ENCODE results near the gene ODAD3.

ODAD3 gene

DNA sequence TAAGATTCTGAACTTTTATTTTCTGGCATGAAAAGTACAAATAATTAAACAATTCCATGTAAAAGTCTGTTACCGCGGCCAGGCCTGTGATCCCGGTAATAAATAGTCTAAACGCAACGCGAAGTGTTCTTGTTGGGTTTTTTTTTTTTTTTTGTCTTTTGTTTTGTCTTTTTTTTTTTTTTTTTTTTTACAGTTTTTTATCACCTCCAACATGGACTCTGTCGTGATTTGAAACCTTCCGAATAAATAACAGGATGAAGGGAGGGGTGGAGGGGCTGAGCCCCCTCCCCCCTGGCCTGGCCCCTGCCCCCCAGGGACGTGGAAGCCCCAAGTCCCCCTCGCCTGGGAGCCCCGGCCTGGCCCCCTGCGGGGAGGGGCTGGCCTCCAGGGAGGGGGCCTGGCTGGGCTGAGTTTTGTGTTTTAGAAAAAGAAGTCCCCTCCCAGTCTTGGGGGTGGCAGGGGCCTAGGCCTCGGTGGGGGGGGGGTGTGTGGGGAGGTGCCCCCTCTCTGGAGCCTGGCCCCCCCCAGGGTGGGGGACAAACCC, 16.5 kb upstream of the ODAD3 start:
- DNase-seq (ENCODE audit: low spot score): no peak
- no peak overlapping the region for H3K4me3 ChIP-seq
- H3K27ac ChIP-seq: no peak overlapping the region
- TF ChIP-seq, protein P1, sequence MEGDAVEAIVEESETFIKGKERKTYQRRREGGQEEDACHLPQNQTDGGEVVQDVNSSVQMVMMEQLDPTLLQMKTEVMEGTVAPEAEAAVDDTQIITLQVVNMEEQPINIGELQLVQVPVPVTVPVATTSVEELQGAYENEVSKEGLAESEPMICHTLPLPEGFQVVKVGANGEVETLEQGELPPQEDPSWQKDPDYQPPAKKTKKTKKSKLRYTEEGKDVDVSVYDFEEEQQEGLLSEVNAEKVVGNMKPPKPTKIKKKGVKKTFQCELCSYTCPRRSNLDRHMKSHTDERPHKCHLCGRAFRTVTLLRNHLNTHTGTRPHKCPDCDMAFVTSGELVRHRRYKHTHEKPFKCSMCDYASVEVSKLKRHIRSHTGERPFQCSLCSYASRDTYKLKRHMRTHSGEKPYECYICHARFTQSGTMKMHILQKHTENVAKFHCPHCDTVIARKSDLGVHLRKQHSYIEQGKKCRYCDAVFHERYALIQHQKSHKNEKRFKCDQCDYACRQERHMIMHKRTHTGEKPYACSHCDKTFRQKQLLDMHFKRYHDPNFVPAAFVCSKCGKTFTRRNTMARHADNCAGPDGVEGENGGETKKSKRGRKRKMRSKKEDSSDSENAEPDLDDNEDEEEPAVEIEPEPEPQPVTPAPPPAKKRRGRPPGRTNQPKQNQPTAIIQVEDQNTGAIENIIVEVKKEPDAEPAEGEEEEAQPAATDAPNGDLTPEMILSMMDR (IDR thresholded peaks at IDR 0.05): no peak

DNA sequence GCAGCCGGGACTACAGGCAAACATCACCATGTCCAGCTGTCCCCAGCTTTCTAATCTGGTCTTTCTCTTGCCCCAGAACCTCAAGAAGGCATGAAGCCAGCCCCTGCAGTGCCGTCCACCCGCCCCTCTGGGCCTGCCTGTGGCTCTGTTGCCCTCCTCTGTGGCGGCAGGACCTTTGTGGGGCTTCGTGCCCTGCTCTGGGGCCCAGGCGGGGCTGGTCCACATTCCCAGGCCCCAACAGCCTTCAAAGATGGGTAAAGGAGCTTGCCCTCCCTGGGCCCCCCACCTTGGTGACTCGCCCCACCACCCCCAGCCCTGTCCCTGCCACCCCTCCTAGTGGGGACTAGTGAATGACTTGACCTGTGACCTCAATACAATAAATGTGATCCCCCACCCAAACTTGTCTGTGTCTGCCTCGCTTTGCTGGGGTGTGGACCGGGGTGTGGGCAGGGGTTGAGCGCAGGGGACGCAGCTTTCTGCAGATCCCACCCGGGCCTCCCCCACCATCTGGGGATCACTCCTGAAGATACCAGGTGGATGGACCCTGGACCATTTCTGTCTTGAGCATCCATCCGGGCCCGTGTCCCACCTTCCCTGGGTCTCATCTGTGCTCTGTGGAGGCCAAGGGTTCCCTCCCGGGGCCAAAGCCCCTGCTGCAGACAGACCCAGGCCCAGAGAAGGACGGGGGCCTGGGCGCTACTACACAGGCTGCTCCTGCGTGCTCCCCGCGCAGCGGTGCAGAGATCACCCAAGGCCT, 15.8 kb upstream of the ODAD3 start:
- no peak overlapping the region for H3K27ac ChIP-seq
- no peak for DNase-seq (ENCODE audit: low spot score)
- TF ChIP-seq, protein P1 (IDR thresholded peaks at IDR 0.05): no peak

DNA sequence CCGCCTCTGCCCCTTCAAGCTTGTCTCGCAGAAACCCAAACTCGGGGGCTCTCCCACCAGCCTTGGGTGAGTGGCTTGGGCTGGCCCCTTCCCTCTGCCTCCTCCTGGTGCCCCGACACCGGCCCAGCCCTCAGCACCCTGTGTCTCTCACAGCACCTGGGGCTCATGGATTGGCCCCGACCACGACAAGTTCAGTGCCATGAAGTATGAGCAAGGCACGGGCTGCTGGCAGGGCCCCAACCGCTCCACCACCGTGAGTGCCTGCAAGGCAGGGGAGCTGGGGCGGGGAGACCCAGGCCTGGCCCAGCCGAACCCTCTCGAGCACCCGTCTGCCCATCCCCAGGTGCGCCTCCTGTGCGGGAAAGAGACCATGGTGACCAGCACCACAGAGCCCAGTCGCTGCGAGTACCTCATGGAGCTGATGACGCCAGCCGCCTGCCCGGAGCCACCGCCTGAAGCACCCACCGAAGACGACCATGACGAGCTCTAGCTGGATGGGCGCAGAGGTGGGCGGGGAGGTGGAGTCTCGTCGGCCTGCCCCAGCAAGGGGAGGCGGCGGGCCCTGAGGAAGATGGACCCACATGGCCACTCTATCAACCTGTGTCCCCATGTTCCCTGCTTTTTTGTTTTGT, 14.1 kb upstream of the ODAD3 start:
- no peak overlapping the region for H3K27ac ChIP-seq
- no peak for DNase-seq (ENCODE audit: low spot score)
- TF ChIP-seq, protein P1 (IDR thresholded peaks at IDR 0.05): no peak

More for the DNA sequence above, 15.8 kb upstream of the ODAD3 start:
- H3K4me3 ChIP-seq: no peak overlapping the region

DNA sequence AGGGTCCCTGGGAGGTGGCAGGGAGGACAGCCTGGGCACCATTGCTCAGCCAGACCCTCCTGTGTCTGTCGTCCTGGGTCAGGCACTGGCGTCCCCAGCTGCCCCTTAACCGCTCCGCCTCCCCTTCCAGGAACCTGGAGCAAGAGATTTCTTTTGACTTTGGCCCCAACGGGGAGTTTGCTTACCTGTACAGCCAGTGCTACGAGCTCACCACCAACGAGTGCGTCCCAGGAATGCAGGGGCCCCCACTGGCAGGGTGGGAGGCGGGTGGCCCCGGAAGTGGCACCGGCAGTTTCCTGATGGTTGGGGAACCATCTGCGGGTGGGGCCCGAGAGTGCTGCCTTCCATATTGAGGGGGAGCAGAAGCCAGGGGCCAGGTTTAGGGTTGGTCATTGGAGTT, 13.5 kb upstream of the ODAD3 start:
- Histone ChIP-seq H3K27ac (no peak overlapping the region), H3K4me3 (no peak overlapping the region)
- DNase-seq (ENCODE audit: low spot score): no peak
- TF ChIP-seq, protein P1 (IDR thresholded peaks at IDR 0.05): no peak

More for the DNA sequence above, 14.1 kb upstream of the ODAD3 start:
- H3K4me3 ChIP-seq: no peak overlapping the region

DNA sequence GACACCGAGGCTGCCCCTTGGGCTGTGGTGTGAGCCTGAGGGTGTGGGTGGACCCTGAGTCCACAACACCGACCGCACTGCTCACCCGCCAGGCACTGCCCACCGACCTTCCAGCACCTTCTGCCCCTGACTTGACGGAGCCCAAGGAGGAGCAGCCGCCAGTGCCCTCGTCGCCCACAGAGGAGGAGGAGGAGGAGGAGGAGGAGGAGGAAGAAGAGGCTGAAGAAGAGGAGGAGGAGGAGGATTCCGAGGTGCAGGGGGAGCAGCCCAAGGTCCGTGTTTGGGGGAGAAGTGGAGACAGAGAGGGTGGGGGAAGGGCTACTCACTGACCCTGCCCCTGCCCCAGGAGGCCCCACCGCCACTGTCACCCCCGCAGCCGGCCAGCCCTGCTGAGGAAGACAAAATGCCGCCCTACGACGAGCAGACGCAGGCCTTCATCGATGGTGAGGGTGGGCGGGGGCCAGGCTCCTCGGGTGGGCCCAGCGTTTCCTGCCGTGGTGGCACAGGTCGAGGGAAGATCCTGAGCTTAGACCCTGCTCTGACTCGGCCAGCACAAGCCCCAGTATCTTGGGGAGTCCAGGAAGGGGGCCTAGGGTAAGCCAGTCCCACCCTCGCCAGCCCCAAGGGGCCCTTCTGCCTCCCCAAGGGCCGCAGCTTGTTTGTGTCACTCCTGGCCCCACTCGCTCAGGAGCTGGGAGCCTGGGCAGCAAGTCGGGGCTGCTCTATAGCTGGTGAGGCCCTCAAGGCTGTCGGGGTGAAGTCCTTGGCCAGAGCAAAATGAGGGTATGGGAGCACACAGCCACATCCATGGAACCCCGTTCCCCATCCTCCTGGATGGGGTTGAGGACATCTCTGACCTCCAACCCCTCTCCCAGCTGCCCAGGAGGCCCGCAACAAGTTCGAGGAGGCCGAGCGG, 12.7 kb upstream of the ODAD3 start:
- DNase-seq (ENCODE audit: low spot score): no peak
- no peak overlapping the region for H3K4me3 ChIP-seq
- TF ChIP-seq, protein P1 (IDR thresholded peaks at IDR 0.05): no peak
- H3K27ac ChIP-seq: no peak overlapping the region

DNA sequence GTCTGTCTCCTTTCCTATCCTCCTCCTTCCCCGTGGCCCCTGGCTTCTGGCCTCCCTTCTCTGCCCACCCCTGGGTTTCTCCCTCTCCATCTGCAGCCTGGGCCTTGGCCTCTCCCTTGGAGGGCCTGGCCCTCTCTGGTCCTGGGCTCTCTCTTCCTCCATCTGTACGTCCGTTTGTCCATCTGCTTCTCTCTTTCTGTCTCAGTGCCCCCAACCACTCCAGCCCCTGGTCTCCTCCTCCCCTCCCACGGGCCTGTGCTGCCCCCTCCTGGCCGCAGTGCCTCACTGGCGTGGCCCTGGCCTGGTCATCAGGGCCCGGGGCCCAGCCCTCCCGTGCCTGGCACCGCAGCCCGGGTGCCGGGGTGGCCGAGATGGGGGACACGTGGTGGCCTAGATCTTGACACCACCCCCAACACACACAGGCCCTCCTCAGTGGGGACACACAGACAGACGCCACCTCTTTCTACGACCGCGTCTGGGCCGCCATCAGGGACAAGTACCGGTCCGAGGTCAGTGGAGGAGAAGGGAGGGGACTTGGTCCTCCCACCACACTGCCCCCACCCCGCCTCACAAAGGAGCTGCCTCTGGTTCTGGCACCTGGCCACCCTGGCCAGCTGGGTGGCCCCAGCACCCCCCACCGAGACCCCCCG, 11.9 kb upstream of the ODAD3 start:
- no peak overlapping the region for H3K4me3 ChIP-seq
- TF ChIP-seq, protein P1 (IDR thresholded peaks at IDR 0.05): peak; percentile 66
- H3K27ac ChIP-seq: no peak overlapping the region
- no peak for DNase-seq (ENCODE audit: low spot score)

Measured in coronary artery (tissue), 2 donors.